Stimulated activated naive CD4-positive, alpha-beta T cell (primary cell): ENCODE results near the gene SORCS3.

Experiments
- DNase-seq, 6 experiments: peaks; one replicate each; lab custom pipeline; 2025; lab: John Stamatoyannopoulos, UW

SORCS3 gene

DNA sequence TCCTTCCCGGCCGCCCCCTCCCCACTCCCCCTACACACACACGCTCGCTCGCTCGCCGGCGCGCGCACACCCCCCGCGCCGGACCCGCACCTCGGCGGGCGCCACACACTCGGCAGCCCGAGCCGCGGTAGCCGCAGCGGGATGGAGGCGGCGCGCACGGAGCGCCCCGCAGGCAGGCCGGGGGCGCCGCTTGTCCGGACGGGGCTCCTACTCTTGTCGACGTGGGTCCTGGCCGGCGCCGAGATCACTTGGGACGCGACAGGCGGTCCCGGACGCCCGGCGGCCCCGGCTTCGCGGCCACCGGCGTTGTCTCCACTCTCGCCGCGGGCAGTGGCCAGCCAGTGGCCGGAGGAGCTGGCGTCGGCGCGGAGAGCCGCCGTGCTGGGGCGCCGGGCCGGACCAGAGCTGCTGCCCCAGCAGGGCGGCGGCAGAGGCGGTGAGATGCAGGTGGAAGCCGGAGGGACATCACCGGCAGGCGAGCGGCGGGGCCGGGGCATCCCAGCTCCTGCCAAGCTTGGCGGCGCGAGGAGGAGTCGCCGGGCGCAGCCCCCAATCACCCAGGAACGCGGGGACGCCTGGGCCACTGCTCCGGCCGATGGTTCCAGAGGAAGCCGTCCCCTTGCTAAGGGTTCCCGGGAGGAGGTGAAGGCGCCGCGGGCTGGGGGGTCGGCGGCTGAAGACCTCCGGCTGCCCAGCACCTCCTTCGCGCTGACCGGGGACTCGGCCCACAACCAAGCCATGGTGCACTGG, at the start of gene SORCS3:
TSS of gene SORCS3 (plus strand) at position 104 of the 750 bp plus-strand sequence.
- DNase-seq, result no peak

DNA sequence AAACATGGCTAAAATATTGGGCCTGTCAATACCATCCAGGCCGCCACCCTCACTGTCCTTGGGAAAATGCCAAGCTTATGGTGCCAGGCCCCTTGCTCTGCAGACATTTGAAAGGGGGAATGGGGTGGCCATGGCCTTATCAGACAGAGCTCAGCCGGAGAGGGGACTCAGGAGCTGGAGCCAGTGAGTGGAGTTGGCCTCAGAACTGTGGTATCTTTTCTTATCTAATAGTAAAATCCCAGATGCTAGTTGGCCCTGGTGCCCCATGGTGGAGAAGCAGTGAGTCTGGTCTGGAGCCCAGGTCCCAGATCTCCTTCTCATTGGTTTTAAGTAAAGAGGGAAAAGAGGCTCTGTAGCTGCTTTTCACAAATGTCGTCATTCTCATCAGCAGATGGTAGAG, 49.6 kb upstream of the SORCS3 start:
- DNase-seq, result no peak

DNA sequence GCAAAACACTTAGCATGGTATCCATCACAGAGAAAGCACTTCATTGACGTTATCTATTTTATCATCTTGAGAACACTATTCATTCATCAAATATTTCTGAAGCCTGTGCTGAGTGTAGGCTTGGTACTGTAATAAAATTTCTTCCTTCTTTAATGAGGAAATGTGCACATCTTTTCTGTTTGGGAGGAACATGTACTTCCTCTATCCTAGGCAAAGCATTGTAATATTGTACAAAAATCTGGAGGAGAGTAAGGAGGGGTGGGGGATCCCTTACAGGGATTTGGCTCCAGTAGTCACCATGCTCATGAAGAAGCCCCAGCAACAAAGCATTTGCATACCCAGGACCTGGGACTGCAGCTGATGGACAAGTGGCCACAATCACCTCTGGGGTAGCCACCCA, 39.9 kb upstream of the SORCS3 start:
- no peak for DNase-seq

DNA sequence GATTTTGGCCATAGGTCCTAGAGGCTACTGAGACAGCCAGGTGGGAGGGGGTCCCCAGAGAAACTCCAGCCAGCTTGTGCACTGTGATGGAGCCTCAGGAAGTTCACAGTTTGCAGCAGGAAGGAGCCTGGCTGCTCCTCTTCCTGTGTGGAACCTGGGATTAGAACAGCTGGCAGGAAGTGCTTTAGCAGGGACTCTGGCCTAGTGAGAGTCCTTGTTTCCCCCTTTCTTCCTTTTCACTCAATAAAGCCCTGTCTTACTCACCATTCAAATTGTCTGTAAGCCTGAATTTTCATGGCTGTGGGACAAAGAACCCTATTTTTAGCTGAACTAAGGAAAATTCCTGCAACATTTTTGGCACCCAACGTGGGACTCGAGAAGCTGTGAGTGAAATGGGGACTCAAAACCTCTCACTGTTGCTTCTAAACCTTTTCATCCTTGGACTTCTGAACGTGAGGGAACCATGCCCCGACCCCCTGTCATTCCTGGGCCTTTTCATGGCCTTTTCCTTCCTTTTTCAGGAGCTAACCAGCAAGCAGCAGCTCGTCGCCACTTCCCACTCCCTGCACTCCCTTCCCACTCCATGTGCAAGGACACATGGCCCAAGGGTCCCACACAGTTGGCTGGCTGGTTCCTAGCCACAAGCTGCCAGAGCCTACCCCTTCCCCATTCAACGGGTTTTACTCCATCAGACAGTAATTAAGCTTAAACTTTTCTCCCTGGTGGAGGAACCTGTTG, 32.8 kb upstream of the SORCS3 start:
- no peak for DNase-seq

- no peak for DNase-seq
These were observed 28.4 kb upstream of the SORCS3 start for GRCh38 chr10:104612571-104613205.

DNA sequence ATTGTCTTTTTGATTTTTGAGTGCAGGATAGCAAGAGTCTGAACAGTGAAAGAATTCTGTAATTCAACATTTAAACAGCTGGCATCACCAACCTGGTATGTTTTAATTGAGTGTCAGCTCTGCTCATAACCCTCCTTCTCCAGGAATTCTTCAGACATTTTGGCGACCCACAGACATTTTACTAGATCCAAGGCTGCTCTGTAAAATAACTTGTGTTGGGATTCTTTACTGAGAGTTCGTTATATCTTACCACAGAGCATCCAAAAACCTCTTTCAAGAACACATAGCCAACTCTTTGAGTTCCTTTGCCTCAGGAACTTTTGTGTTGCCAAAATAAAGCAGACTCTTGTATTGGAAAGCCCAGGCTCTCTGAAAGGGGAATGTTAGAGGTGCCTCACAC, 27.7 kb upstream of the SORCS3 start:
- DNase-seq, result no peak

DNA sequence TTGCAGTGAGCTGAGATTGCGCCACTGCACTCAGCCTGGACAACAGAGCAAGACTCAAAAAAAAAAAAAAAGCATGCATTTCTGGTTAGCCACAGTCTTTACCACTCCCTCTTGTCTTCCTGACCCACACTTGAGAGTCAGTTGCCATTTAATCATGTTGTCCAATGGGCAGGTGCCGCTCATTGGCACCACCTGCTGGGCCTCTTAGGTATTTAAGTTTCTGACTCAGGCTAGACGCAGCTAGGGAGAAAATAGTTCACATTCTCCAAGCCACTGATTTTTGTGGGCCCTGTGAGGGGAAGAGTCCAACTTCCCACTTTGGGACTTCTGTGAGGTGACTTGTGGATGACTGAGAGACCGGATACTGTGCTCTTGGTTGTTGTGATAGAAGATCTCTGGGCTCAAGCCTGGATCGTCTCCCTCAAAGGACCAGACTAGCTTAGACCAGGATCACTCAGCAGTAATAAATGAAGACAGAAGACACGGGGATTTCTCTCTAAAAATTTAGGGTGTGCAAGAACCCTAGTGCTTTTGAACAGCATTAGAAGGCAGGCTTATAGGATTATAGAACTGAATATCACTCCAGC, 26.8 kb upstream of the SORCS3 start:
- DNase-seq, result peak in 1 of 6 experiments; percentile 8

DNA sequence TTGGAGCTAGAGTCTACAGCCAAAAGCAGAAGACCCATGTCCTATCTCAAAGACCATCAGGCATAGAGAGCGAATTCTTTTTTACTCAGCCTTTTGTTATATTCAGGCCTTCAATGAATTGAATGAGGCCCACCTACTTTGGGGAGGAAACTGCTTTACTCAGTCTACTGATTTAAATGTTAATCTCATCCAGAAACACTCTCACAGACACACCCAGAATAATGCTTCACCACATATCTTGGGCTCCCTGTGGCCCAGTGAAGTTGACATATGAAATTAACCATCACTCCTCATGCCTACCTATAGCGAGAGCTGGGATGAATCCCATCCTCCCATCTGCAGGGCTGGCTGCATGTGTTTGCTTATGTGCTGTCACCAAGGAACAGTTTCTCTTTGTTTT, 26.0 kb upstream of the SORCS3 start:
- no peak for DNase-seq

DNA sequence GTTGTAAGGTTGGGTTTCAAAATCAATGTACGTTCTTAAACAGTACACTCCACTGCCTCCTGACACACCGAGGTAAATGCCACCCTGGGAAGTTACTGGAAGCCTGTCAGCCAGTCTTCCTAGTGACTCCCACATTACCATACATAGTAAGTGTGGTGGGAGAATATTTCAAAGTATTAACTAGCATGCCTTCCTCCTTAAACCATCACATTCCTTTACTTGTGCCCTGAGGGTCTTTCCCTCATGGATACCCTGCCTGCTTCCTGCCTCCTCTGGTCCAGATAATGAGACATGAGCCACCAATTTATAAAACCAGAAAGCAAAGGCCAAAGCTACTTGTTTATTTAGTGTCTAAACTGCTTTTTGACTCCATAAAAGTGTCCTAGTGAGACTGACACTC, 23.3 kb upstream of the SORCS3 start:
- no peak for DNase-seq

DNA sequence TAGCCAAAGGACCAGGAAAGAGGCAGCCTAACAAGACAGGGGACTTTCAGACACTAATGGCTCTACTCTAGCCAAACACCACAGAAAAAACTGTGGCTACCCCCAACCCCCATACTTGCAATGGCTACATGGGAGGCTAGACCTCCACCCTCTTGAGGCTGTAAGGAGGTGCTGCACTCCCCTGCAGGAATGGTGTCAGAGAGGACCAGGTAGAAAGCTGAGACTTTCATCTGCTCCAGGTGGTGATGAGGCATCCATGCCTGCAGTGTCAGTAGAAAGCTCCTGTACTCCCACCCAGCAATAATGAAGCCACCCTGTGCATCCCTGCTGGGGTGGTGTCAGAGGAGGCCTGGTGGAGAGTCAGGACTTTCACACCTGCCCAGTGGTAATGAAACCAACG, 18.9 kb upstream of the SORCS3 start:
- no peak for DNase-seq

DNA sequence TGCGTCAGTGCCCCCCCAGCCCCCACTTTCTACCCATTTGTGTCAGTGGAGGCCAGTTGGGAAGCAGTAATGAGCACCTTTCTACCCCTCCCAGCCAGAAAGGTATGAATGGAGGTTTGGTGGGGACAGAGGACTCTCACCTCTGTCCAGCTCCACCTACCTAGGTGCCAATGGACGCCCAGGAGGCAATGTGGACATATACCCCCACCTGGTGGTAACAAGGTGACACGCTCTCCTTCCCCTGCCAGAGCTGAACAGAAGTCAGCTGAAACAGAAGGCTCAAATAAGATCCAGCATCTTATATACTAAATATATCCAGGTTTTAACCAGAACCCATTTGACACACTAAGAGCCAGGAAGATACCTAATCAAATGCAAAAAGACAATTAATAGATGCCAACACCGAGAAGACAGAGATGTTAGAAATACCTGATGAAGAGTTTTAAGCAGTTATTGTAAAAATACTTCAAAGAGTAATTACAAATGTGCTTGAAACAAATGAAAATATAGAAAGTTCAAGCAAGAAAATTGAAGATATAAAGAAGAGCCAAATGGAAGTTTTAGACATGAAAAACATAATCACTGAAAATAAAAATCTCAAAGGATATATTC, 18.4 kb upstream of the SORCS3 start:
- DNase-seq, result peak in 1 of 6 experiments; percentile 32

- DNase-seq, result no peak
These were observed 10.4 kb upstream of the SORCS3 start for GRCh38 chr10:104630731-104631130.

GRCh38 chr10:104631946-104632345, 9.1 kb upstream of the SORCS3 start:
- DNase-seq, result no peak

- no peak for DNase-seq
These were observed 2.1 kb upstream of the SORCS3 start for GRCh38 chr10:104638861-104639589.

- DNase-seq, result no peak
These were observed 1.3 kb upstream of the SORCS3 start for GRCh38 chr10:104639590-104640338.

DNA sequence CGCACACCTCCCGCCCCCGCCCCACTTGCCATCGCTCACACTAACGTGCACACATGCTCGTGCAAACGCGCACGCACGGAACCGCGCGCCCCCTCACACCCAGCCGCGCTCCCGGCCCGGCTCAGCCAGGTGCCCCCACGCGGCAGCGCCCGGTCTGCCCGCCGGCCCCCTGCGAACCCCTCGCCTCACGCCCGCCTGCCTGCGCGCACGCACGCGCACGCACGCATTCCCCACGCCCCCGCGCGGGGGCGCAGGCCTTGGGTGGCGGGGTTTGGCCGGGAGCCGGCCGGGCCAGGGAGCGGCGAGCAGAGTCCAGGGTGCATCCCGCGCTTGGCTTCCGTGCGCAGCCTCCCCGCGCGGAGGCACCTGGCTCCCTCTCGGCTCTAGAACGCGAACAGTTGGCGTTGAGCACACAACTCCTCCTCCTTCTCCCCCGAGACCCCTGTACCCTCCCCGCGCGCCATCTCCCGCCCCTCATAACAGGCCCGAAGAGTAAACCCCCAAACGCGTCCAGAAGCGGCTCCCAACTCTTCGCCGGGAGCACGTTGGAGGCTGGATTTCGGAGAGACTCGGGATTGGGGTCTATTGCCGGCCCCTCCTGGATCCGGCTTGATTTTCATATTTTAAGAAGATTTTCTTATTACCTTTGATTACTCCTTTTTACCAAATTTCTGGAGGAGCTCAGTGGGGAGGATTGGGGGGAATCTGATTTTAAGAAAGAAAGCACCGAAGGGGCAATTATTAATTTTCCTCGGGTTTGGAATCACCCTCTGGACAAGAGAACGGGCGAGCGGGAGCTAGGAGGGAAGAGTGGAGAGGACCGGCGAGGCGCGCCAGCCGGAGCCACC, 527 bp upstream of the SORCS3 start:
- DNase-seq, result no peak

DNA sequence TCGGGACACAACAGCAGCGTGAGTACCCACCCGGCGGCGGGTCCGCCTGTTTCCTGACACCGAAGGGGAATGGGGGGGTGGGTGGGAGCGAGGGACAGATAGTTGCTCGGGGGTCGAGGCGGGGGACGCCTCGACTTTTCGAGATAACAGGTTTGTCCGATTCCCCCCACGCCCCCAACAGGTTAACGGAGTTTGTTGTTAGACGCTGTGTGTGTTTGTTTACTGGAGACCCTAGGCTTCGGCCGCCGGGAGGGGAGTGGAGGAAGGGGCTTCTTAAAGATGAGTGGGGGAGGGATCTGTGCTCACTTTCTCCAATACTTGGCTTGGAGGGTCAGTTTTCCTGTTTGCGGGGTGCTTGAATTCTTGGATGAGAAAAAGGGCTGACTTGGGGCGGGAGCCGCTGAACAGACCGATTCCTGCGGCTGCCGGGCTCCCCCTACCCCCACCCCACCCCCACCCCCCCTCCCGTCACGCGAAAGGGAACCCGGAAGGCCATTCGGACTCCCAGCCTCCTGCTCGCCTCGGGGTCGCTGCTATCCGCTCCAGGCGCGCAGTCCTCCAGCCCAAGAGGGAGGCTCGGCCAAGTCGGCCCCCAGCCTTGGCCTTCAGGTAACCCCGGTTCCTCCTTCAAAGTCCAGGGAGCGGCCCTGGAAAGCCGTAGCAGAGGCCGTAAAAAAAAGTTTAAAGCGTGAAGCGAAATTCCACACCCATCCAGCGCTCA, 1.0 kb downstream of the SORCS3 start:
- no peak for DNase-seq

DNA sequence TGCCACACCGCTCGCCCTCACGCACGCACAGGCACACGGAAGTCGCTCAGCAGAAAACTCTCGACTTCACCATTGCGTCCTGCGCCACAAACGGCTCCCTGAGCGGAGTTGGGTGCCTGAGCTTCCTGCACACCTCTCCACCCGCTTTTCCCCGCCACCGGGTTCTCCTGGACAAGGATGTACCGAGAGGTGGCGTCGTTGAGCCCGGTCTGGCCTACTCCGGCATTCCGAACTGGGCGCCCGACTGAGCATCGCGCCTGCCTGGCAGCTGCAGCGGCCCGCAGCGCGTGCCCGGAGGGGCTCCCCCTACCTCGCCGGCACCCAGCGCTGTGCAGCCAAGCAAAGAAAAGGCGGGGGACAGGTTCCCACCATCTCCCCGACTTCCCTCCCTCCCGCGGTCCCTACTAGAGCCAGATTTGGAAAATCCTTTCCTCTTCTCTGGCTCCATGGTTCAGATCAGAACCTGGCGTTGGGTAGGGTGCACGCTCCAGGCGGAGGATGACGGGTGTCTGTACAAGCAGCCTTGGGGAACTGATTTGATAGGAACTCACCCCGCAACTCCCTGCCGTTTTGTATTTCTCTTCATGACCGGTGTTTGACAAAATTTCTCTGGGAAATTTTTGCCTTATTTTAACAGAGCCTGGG, 1.7 kb downstream of the SORCS3 start:
- no peak for DNase-seq

DNA sequence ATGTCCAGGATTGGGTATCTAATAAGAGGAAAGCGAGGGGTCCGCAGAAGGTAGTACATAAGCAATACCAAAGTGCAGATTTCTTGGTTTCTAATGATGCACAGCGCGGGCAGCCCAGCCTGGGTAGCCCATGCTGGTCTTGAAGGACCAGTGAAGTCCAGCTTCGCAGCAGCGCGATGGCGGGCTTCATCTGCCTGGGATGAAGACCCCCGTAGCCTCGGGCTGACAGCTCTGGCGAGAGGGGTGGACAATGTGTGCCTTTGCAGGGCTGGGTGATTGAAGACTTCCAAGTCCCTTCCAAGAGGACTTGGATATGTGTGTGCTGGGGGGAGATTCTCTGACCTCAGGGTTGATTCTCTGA, 2.2 kb downstream of the SORCS3 start:
- no peak for DNase-seq
